ENCODE data around the gene PHPT1. TPM values are rescaled to one million over a fixed set of nuclear protein-coding genes. Genes with fewer than 3 reads are reported as not detected.

PHPT1 gene
- total and polyA plus RNA-seq, 2 of the 13 experiments (the other 11 are each of a cell fraction or from before 2014, with no cell fraction given) = 189 to 192 TPM

GRCh38 chr9:136882109-136882946 lies 33.1 kb downstream of the PHPT1 start (continued):
- TF ChIP-seq SRSF9 (IDR thresholded peaks at IDR 0.05; ENCODE audit: borderline replicate concordance, insufficient read depth, low read depth, low read length, poor library complexity, severe bottlenecking) (no peak), ZNF619 (CRISPR knock-in tag; IDR thresholded peaks at IDR 0.05) (no peak), NAIF1 (CRISPR knock-in tag; IDR thresholded peaks at IDR 0.05; ENCODE audit: borderline replicate concordance) (no peak), TGIF2 (CRISPR knock-in tag; IDR thresholded peaks at IDR 0.05) (peak; percentile 92), ATF3 (CRISPR knock-in tag; IDR thresholded peaks at IDR 0.05) (peak; percentile 93), ZNF317 (CRISPR knock-in tag; IDR thresholded peaks at IDR 0.05) (no peak), SP4 (CRISPR knock-in tag; IDR thresholded peaks at IDR 0.05) (peak; percentile 59), JUND (CRISPR knock-in tag; IDR thresholded peaks at IDR 0.05) (peak; percentile 95; the same call in 1 of the 2 replicates), ATRX (CRISPR knock-in tag; IDR thresholded peaks at IDR 0.05; ENCODE audit: borderline replicate concordance) (no peak), ELF3 (CRISPR knock-in tag; IDR thresholded peaks at IDR 0.05) (peak; percentile 76), POLR2AphosphoS2 (IDR thresholded peaks at IDR 0.05; ENCODE audit: low read depth, low read length) (no peak), YY1 (IDR thresholded peaks at IDR 0.05; ENCODE audit: insufficient read depth, insufficient replicate concordance, low read depth, low read length) (peak; percentile 82)
- TF ChIP-seq, protein P1, sequence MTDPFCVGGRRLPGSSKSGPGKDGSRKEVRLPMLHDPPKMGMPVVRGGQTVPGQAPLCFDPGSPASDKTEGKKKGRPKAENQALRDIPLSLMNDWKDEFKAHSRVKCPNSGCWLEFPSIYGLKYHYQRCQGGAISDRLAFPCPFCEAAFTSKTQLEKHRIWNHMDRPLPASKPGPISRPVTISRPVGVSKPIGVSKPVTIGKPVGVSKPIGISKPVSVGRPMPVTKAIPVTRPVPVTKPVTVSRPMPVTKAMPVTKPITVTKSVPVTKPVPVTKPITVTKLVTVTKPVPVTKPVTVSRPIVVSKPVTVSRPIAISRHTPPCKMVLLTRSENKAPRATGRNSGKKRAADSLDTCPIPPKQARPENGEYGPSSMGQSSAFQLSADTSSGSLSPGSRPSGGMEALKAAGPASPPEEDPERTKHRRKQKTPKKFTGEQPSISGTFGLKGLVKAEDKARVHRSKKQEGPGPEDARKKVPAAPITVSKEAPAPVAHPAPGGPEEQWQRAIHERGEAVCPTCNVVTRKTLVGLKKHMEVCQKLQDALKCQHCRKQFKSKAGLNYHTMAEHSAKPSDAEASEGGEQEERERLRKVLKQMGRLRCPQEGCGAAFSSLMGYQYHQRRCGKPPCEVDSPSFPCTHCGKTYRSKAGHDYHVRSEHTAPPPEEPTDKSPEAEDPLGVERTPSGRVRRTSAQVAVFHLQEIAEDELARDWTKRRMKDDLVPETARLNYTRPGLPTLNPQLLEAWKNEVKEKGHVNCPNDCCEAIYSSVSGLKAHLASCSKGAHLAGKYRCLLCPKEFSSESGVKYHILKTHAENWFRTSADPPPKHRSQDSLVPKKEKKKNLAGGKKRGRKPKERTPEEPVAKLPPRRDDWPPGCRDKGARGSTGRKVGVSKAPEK (CRISPR knock-in tag; IDR thresholded peaks at IDR 0.05; ENCODE audit: borderline replicate concordance) = no peak
- TF ChIP-seq, protein P2, sequence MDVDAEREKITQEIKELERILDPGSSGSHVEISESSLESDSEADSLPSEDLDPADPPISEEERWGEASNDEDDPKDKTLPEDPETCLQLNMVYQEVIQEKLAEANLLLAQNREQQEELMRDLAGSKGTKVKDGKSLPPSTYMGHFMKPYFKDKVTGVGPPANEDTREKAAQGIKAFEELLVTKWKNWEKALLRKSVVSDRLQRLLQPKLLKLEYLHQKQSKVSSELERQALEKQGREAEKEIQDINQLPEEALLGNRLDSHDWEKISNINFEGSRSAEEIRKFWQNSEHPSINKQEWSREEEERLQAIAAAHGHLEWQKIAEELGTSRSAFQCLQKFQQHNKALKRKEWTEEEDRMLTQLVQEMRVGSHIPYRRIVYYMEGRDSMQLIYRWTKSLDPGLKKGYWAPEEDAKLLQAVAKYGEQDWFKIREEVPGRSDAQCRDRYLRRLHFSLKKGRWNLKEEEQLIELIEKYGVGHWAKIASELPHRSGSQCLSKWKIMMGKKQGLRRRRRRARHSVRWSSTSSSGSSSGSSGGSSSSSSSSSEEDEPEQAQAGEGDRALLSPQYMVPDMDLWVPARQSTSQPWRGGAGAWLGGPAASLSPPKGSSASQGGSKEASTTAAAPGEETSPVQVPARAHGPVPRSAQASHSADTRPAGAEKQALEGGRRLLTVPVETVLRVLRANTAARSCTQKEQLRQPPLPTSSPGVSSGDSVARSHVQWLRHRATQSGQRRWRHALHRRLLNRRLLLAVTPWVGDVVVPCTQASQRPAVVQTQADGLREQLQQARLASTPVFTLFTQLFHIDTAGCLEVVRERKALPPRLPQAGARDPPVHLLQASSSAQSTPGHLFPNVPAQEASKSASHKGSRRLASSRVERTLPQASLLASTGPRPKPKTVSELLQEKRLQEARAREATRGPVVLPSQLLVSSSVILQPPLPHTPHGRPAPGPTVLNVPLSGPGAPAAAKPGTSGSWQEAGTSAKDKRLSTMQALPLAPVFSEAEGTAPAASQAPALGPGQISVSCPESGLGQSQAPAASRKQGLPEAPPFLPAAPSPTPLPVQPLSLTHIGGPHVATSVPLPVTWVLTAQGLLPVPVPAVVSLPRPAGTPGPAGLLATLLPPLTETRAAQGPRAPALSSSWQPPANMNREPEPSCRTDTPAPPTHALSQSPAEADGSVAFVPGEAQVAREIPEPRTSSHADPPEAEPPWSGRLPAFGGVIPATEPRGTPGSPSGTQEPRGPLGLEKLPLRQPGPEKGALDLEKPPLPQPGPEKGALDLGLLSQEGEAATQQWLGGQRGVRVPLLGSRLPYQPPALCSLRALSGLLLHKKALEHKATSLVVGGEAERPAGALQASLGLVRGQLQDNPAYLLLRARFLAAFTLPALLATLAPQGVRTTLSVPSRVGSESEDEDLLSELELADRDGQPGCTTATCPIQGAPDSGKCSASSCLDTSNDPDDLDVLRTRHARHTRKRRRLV (CRISPR knock-in tag; IDR thresholded peaks at IDR 0.05) = peak; percentile 74; the same call in 1 of the 2 replicates
- TF ChIP-seq, protein P3, sequence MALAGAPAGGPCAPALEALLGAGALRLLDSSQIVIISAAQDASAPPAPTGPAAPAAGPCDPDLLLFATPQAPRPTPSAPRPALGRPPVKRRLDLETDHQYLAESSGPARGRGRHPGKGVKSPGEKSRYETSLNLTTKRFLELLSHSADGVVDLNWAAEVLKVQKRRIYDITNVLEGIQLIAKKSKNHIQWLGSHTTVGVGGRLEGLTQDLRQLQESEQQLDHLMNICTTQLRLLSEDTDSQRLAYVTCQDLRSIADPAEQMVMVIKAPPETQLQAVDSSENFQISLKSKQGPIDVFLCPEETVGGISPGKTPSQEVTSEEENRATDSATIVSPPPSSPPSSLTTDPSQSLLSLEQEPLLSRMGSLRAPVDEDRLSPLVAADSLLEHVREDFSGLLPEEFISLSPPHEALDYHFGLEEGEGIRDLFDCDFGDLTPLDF (CRISPR knock-in tag; IDR thresholded peaks at IDR 0.05) = no peak
- TF ChIP-seq, protein P4, sequence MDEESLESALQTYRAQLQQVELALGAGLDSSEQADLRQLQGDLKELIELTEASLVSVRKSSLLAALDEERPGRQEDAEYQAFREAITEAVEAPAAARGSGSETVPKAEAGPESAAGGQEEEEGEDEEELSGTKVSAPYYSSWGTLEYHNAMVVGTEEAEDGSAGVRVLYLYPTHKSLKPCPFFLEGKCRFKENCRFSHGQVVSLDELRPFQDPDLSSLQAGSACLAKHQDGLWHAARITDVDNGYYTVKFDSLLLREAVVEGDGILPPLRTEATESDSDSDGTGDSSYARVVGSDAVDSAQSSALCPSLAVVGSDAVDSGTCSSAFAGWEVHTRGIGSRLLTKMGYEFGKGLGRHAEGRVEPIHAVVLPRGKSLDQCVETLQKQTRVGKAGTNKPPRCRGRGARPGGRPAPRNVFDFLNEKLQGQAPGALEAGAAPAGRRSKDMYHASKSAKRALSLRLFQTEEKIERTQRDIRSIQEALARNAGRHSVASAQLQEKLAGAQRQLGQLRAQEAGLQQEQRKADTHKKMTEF (CRISPR knock-in tag; IDR thresholded peaks at IDR 0.05) = peak; percentile 79

All from HepG2 (cell line).